Stomach (tissue), 4 donors: ENCODE data around the gene CAPN2.

ENCODE experiments used
- EP300 ChIP-seq: sonication (generic); formaldehyde crosslinking; IDR thresholded peaks from one replicate; pipeline ENCODE4 v1.6.1; 2017; ENCODE audit warnings: antibody characterized with exemption
- POLR2A ChIP-seq, 4 donors: fragments of 450-650 bp; IDR thresholded peaks; one replicate each; pipeline ENCODE4 v1.6.1; 2016; ENCODE audit warnings: antibody characterized with exemption in 4 of 4, control low read depth in 2 of 4, mild to moderate bottlenecking in 1 of 4, moderate library complexity in 1 of 4
- POLR2AphosphoS5 ChIP-seq, 3 donors: sonication (generic); formaldehyde crosslinking; IDR thresholded peaks; one replicate each; pipeline ENCODE4 v1.6.1; 2016; ENCODE audit warnings: antibody characterized with exemption in 3 of 3
- TF ChIP-seq, protein P1 (sequence below), 7 experiments: fragments of 450-650 bp in 4 of 7; fragments of 200-600 bp in 3 of 7; sonication (generic) in 3 of 7; IDR thresholded peaks; one replicate each; pipeline ENCODE4 v1.5.1; 2016 to 2019; ENCODE audit warnings: antibody characterized with exemption in 7 of 7, control low read depth in 2 of 7, mild to moderate bottlenecking in 1 of 7

DNA sequence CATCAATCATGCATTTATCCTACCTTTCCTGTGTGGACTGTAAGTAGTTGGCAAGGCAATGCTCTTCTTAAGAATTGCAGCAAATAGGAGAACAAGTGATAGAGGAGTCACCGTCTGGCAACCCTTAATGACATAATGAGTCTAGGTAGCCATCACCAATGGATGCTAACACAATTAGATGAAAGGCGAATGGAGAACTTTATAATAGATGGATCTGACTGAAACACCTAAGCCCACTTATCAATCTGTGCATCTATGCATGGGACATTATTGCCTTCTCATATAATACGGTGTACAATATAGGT lies 27.9 kb upstream of the CAPN2 start:
- TF ChIP-seq POLR2AphosphoS5 (IDR thresholded peaks at IDR 0.05), result no peak
- TF ChIP-seq, protein P1, sequence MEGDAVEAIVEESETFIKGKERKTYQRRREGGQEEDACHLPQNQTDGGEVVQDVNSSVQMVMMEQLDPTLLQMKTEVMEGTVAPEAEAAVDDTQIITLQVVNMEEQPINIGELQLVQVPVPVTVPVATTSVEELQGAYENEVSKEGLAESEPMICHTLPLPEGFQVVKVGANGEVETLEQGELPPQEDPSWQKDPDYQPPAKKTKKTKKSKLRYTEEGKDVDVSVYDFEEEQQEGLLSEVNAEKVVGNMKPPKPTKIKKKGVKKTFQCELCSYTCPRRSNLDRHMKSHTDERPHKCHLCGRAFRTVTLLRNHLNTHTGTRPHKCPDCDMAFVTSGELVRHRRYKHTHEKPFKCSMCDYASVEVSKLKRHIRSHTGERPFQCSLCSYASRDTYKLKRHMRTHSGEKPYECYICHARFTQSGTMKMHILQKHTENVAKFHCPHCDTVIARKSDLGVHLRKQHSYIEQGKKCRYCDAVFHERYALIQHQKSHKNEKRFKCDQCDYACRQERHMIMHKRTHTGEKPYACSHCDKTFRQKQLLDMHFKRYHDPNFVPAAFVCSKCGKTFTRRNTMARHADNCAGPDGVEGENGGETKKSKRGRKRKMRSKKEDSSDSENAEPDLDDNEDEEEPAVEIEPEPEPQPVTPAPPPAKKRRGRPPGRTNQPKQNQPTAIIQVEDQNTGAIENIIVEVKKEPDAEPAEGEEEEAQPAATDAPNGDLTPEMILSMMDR (IDR thresholded peaks at IDR 0.05), result no peak
- TF ChIP-seq POLR2A (IDR thresholded peaks at IDR 0.05), result no peak
- TF ChIP-seq EP300, result no peak
